NCI-H748 treated with DMSO at 0.1 percent for 48 hours (cell line): ENCODE results near the gene PHACTR2.
"Not testable (repeated sequence)": the region's sequence is repeated elsewhere in the genome, so short reads cannot be mapped to it uniquely, and the experiment has no call there.

Source experiments
- DNase-seq: peaks from one replicate; lab custom pipeline; 2025; lab: John Stamatoyannopoulos, UW

PHACTR2 gene

DNA sequence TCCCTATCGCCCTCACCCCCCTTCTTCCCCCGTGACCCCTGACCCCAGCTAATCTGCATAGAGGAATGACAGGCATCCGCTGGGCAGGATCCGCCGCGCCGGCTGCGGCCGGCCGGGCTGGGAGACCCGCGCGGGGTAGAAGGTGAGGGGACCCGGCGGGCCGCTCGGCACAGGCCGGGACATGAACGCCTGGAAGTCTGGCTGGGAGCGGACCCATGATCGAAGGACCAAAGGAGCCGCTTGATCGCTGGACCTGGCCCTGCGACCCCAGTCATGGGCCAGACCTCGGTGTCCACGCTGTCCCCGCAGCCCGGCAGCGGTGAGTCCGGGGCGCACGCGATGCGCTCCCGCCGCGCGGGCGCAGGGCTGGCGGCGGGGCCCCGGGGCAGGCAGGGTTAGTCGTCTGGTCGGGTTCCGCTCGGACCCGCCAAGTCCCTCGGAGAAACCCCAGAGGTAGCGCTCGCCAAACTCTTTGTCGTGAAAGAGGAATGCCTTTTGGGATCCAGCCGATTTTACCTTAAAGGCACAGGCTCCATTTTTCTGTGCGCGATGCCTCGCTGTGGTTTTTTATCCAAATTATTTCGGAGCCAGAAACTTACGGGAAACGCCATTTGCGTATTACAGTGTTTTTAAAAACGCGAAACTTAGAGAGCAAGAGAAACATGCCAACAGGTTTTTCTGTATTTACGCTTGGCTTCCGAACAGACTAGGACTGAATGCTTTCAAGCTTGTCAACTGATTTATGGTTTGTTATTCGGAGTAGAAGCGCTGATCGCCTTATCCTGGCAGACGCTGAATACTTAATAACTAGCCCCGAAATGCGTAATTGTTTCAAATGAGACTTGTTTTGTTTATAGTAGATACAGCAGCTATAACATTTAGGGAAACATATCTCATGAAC is at the start of gene PHACTR2:
Gene PHACTR2, plus strand, starts transcription at position 75 of the 901 bp plus-strand sequence. Its CDS starts 199 bp downstream, at position 274.
- DNase-seq, result no peak

DNA sequence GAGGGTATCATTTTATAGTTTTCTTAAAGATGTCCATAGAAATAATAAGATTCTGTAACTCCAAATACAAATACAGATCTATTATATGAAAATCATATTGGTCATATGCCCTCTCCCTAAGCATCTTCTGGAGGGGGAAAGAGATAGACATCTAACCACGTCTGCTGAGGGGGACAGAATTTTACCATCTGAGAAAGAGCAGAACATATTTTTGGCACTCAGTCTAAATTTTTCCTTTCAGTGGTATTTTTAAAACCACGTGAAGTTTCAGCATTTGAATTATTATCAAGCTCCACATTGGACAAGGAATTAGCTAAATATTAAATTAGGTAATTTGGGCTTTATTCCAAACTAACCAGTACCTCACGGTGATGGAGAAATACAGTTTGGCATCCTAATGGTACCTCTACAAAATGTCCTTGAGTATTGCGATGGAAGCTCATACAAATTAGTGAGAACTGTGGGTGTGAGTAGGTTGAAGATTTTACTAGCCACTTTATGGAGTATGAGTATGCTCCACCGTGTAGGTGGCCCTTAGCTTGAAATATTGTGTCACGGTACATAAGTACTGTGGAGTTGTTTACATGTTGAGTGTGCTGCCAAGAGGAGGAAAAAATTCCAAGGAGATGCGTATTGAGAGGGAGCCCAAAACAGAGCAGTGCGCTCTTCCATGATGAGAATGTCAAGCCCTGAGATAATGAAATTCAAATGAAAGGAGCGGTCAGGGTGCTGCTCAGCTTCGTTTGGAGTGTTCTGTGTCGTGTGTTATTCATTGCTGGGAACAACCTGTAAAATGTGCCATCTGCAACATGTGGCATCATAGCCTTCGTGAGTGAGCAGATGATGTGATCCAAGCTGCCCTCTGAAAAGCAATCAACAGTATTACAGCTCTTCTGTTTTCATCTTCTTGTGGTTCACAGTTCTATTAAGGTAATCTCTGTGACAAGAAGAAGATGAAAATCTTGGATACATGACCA is 48.4 kb upstream of the PHACTR2 start:
- DNase-seq, result no peak

DNA sequence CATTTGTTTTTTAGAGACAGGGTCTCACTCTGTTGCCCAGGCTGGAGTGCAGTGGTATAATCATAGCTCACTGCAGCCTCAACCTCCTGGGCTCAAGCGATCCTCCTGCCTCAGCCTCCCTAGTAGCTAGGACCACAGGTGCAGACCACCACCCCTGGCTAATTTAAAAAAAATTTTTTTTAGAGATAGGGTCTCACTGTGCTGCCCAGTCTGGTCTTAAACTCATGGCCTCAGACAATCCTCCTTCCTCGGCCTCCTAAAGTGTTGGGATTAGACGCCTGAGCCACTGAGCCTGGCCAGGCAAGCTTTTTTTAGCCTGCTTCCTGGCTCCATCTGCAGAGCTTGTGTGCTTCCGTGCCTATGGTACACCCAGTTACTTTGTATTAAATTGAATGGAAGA is 46.6 kb upstream of the PHACTR2 start:
- DNase-seq, result not testable (repeated sequence)

DNA sequence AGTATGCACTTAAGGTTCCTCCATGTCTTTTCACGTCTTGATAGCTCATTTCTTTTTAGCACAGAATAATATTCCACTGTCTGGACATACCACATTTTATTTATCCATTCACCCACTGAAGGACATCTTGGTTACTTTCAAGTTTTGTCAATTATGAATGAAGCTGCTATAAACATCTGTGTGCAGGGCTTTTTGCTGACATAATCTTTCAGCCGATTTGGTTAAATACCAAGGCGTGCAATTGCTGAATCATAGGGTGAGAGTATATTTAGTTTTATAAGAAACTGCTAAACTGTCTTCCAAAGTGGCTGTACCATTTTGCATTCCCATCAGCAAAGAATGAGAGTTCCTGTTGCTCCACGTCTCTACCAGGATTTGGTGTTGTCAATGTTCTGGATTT is 44.9 kb upstream of the PHACTR2 start:
- no peak for DNase-seq

DNA sequence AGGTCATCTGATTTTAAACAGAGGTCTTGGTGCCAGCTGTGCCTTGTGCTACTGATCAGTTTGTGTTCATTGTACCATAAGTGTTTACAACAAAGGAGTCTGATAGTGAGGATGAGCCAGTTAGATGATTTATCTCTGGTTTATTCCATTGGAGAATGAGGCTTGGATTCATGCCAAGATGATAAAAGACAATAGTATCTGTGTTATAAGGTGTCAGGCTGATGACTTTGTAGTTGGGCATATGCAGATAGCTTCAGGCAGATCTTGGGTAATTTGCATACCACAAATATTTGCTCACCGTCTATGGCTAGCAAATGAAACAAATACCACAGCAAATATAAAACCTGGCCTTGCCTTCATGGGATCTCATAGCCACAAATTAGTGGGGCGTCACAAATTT is 43.3 kb upstream of the PHACTR2 start:
- no peak for DNase-seq

DNA sequence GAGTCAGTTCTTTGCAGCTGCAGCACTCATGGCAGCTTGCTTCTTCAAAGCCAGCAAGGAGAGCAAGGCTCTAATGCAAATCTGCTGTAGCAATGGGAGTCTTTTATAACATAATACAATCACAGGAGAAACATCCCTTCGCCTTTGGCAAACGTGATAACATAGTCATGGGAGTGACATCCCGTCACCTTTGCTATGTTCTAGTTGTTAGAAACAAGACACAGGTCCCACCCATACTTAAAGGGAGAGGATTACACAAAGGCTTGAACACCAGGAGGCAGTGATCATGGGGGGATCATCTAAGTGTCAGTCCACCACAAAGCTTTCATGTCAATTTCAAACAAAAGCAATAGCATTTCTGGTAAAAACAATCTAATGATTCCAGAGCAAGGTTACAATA is 40.1 kb upstream of the PHACTR2 start:
- DNase-seq, result no peak

DNA sequence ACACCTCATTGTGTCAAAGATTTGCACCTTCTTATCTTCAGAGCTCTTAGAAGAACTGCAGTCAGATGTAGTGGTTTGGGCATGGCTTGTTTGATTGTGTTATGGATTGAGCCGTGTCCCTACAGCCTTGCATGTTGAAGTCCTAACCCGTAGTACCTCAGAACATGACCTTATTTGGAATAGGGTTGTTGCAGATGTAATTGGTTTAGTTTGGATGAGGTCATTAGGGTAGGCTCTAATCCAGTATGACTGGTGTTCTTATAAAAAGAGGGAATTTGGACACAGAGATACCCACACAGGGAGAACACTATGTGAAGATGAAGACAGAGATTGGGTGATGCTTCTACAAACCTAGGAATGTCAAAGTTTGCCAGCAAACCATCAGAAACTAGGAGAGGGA is 35.4 kb upstream of the PHACTR2 start:
- no peak for DNase-seq

DNA sequence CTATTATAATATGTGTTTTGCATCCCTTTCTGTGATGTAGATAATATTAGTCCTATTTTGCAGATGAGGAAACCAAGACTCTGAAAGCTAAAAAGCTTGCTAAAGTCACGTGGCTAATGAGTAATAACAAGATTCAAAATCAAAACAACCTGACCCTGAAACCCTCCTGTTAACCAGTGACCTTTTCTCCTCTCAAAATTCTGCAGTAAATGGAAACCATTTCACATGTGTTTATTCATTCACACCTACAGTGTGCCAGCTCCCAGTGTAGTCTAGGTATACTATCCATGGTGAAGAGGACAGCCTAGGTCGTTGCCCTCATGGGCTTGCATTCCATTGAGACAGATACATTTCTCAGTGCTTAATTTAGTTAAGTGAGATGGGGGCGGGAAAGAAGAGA is 30.6 kb upstream of the PHACTR2 start:
- DNase-seq, result no peak

DNA sequence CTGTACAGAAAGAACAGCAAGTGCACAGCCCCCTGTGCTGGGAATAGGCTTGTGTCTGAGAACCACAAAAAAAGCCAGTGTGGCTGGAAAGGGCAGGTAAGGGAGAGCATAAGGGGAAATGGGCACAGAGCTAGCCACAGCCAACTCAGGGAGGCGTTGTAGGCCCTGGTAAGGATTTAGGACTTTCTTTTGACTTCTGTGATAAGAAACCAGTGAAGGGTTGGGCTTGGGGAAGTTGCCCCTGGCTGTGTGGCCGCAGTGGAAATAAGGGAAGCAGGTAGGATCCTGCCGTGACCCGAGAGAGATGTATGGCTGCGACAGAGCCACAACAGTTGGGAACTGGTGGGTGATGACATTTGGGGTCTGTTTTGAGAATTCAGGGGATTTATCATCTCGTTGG is 30.0 kb upstream of the PHACTR2 start:
- DNase-seq, result no peak

DNA sequence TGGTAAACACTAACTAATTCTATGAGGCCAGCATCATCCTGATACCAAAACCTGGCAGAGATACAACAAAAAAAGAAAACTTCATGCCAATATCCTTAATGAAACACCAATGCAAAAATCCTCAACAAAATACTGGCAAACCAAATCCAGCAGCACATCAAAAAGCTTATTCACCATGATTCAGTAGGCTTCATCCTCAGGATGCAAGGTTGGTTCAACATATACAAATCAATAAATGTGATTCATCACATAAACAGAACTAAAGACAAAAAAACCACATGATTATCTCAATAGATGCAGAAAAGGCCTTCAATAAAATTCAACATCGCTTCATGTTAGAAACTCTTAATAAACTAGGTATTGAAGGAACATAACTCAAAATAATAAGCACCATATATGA is 28.4 kb upstream of the PHACTR2 start:
- not testable (repeated sequence) for DNase-seq

DNA sequence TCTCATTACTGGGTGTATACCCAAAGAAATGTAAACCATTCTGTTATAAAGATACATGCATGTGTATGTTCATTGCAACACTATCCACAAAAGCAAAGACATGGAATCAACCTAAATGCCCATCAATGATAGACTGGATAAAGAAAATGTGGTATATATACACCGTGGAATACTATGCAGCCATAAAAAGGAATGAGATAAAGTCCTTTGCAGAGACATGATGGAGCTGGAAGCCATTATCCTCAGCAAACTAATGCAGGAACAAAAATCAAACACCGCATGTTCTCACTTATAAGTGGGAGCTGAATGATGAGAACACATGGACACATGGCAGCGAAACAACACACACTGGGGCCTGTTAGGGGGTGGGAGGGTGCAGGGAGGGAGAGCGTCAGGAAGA is 26.4 kb upstream of the PHACTR2 start:
- not testable (repeated sequence) for DNase-seq

DNA sequence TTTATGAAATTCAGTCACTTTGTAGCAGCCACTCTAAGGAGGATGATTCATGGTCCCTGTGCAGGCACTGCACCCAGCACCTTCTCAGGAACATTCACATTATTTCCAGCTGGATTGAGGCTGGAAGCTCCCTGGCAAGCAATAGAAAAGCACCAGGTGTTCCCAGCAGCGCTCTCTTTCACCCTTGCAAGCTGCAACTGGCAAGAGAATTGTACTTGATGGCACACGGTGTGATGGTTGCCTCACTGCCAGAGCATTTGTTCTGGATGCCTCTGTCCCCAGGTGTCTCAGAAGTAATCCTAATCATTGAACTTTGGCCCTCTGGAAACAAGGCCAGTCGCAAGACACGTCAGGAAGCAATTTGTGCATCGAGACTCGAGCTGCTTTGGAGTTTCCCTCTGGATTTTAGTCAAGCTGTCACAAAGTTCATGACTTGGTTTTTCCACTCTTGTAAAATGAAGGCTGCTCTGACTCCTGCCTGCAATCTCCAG is 24.9 kb upstream of the PHACTR2 start:
- DNase-seq, result no peak

DNA sequence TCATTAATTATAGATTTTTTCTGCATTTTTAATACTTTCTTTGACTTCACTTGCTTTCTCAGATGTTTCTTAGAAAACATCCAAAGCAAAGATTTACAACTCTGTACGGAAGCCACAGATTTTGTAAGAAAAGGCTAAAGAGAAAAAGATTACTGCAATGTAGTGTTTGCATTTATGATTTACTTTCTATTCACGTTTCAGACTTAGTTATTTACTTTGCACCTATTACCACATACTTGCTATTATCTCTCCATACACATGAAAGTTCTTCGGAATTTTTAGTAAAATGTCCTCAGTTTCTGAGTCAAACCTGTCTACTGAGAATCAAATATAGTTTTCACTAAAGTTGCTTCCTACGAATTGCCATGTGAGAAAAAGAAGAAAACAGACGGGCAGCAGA is 22.2 kb upstream of the PHACTR2 start:
- DNase-seq, result no peak

DNA sequence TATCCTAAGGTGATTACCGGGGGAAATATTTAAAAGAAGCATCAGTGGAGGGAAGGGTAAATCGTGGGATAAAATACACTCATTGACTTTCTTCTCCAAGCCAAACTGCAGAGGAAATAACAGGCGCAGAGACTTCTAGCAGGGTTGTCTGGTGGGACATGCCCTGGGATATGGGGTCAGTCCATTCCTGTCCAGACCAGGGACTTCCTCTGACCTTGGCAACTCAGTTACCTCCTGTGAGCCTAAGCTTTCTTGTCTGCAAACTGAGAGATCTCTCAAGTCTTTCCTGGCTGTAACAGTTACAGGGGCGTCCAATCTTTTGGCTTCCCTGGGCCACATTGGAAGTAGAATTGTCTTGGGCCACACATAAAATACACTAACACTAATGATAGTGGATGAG is 21.7 kb upstream of the PHACTR2 start:
- no peak for DNase-seq

DNA sequence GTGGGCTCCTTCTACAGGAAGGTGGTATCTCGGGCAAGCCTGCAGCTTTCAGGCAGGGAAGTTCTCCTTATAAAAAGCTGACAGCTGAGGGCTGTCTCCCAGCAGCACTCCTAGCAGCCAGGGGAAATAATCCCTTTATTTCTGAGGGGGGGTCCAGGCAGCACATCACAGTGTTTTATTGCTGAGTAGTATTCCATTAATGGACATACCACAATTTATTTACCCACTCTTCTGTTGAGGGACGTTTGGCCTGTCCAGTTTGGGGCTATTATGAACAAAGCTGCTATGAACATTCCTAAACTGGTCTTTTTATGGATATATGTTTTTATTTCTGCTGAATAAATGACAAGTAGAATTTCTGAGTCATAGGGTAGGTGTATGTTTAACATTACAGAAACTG is 20.0 kb upstream of the PHACTR2 start:
- no peak for DNase-seq

DNA sequence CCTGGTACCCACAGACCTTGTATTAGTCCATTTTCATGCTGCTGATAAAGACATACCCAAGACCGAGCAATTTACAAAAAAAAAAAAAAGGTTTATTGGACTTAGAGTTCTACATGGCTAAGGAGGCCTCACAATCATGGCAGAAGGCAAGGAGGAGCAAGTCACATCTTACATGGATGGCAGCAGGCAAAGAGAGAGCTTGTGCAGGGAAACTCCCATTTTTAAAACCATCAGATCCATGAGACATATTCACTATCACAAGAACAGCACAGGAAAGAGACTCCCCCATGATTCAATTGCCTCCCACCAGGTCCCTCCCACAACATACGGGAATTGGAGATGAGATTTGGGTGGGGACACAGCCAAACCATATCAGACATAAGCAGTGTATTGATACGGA is 17.6 kb upstream of the PHACTR2 start:
- not testable (repeated sequence) for DNase-seq

DNA sequence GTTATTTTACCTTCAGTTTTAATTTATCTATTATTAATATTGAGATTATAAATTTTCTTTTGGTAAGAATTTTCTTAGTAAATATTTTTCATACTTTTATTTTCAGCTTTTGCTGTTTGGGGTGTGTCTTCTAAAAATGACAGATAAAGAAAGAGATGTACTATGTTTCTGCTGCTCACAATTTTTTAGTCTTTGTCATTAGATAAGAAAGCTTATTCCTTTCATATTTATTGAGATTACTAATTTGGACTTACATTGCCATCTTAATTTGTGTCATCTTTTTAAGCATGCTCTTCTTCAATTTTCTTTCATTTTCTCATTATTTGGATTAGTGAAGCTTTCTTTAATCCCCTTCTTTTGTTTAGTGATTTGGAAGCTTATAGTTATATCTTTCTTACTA is 13.6 kb upstream of the PHACTR2 start:
- DNase-seq, result no peak

DNA sequence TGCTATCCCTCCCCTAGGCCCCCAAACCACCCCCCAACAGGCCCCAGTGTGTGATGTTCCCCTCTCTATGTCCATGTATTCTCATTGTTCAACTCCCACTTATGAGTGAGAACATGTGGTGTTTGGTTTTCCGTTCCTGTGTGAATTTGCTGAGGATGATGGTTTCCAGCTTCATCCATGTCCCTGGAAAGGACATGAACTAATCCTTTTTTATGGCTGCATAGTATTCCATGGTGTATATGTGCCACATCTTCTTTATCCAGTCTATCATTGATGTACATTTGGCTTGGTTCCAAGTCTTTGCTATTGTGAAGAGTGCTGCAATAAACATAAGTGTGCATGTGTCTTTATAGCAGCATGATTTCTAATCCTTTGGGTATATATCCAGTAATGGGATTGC is 11.8 kb upstream of the PHACTR2 start:
- not testable (repeated sequence) for DNase-seq

DNA sequence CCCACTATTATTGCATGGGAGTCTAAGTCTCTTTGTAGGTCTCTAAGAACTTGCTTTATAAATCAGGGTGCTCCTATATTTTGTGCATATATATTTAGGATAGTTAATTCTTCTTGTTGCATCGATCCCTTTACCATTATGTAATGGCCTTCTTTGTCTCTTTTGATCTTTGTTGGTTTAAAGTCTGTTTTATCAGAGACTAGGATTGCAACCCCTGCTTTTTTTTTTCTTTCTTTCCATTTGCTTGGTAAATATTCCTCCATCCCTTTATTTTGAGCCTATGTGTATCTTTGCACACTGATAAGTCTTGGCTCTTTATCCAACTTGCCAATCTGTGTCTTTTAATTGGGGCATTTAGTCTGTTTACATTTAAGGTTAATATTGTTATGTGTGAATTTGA is 8.3 kb upstream of the PHACTR2 start:
- not testable (repeated sequence) for DNase-seq

DNA sequence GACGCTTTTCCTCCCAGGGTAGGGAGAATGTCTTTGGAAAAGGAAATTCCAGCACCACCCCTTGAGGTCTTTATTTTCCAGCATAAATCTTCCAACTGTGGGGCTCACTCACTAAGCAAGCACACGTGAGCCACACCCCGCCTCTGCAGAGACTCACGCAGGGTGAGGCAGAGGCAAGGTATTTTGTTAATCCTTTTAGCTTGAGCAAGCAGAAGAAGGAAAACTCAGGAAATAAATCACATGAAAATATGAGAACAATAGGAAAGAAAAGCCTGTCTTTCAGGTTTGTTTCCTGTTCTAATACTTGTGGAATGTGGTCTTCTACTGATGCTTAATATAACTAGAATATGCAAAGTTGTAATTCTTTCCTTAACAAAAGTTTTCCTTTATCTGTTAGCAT is 4.1 kb upstream of the PHACTR2 start:
- DNase-seq, result no peak

DNA sequence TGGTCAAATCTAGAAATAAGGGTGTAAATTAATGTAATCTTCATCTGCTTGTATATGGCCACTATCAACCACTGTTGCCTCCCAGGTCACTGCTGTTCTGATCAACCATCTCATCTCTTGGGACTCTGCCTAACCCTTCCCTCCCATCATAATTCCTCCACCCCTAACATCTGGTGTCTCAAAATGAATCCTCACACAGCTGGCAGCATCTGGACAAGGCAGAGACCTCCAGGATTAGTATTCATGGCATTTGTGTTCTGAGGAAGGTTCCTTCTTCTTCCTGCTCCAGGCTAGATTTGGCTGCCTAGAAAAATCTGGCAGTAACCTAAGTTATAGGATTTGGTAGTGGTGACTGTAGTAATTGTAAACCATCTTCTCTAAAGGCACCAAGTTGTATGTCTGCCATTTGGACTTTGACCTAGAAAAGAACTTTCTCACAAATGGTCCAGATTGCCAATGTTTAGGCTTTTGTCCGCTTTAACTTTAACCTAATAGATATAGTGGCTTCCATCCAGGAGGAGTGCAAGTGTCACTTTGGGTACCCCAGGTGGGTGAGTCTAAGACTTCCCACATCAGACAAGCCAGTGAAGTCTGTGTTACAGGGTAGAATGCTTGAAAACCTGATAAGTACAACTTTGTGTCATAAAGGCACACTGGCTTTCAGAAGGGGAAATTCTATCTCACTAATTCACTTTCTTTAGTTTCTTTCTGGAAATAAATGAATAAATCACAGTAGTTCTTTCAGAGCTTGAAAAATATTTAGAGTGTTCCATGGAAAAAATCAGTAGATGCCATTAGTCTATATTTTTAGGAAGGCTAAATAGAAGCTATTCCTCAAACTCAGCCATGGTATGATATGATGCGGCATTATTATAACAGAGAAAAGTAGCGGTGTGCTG is 3.0 kb upstream of the PHACTR2 start:
- DNase-seq, result no peak
